NCI-H446 (cell line): ENCODE results near the gene SLC8A1.

ENCODE experiments used
- DNase-seq, 2 experiments: peaks; one replicate each; lab custom pipeline; 2025; lab: John Stamatoyannopoulos, UW

SLC8A1 gene

GRCh38 chr2:40451918-40452605 lies at the start of gene SLC8A1:
Gene SLC8A1 (minus strand): TSS chr2:40452090.
- peak in 1 of 2 experiments; percentile 37 for DNase-seq

- no peak for DNase-seq
Measured at GRCh38 chr2:40499437-40499836, 47.5 kb upstream of the SLC8A1 start.

- DNase-seq = no peak
Measured at GRCh38 chr2:40497251-40497859, 45.5 kb upstream of the SLC8A1 start.

- DNase-seq = no peak
Measured at GRCh38 chr2:40489678-40489960, 37.7 kb upstream of the SLC8A1 start.

- no peak for DNase-seq
Measured at GRCh38 chr2:40488927-40489677, 37.2 kb upstream of the SLC8A1 start.

GRCh38 chr2:40488101-40488601 lies 36.3 kb upstream of the SLC8A1 start:
- peak in 1 of 2 experiments; percentile 18 for DNase-seq

- no peak for DNase-seq
Measured at GRCh38 chr2:40487602-40488001, 35.7 kb upstream of the SLC8A1 start.

- DNase-seq = no peak
Measured at GRCh38 chr2:40485854-40486253, 34.0 kb upstream of the SLC8A1 start.

- no peak for DNase-seq
Measured at GRCh38 chr2:40485318-40485717, 33.4 kb upstream of the SLC8A1 start.

GRCh38 chr2:40483549-40484243 lies 31.8 kb upstream of the SLC8A1 start:
- no peak for DNase-seq

GRCh38 chr2:40480596-40480995 lies 28.7 kb upstream of the SLC8A1 start:
- DNase-seq = no peak

- DNase-seq = no peak
Measured at GRCh38 chr2:40480073-40480472, 28.2 kb upstream of the SLC8A1 start.

GRCh38 chr2:40477361-40477760 lies 25.5 kb upstream of the SLC8A1 start:
- no peak for DNase-seq

GRCh38 chr2:40476436-40476835 lies 24.5 kb upstream of the SLC8A1 start:
- DNase-seq = no peak

- DNase-seq = no peak
Measured at GRCh38 chr2:40474306-40474705, 22.4 kb upstream of the SLC8A1 start.

GRCh38 chr2:40471866-40472265 lies 20.0 kb upstream of the SLC8A1 start:
- no peak for DNase-seq

- DNase-seq = no peak
Measured at GRCh38 chr2:40470822-40471813, 19.2 kb upstream of the SLC8A1 start.

GRCh38 chr2:40466935-40467572 lies 15.2 kb upstream of the SLC8A1 start:
- no peak for DNase-seq

GRCh38 chr2:40466332-40466906 lies 14.5 kb upstream of the SLC8A1 start:
- DNase-seq = no peak

GRCh38 chr2:40463112-40463511 lies 11.2 kb upstream of the SLC8A1 start:
- DNase-seq = no peak
